ENCODE data around the gene FN1.

The FN1 gene

DNA sequence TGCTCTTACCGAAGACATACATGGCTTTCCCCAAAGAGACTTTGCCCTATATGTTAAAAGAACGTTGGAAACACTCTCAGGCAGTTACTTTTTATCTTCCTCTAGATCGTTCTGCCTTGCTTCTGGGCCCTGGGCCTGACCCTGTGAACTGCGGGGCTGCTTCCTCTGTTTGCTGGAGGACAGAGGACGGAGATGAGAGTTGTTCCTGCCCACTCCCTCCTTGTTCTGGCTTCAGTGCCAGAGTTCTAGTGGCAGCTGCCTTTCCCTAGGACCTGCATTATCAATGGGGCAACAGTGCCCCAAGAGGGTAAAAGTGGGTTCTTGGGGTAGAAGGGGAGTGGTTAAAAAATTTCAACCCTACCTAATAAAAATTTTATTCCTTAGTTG is 6.5 kb upstream of the FN1 start:
- H3K9ac ChIP-seq (ENCODE audit: low read depth in 1 of 2, low read length in 2 of 2): no peak overlapping the region
- no peak overlapping the region for H3K27ac ChIP-seq (ENCODE audit: low read depth in 2 of 2, low read length in 2 of 2)
- H3K4me3 ChIP-seq (ENCODE audit: low read length in 2 of 2): no peak overlapping the region
- H3K9me3 ChIP-seq (ENCODE audit: control insufficient read depth in 2 of 2, low read length in 2 of 2): no peaks in the 10 kb centered on the region
- no peaks in the 10 kb centered on the region for H3K36me3 ChIP-seq (ENCODE audit: control insufficient read depth in 2 of 2, insufficient read depth in 2 of 2, low read length in 2 of 2)
- H3K27me3 ChIP-seq (ENCODE audit: control insufficient read depth in 2 of 2, insufficient read depth in 2 of 2, low read length in 2 of 2): no peaks in the 10 kb centered on the region
- H3K4me1 ChIP-seq (ENCODE audit: control insufficient read depth in 2 of 2, insufficient read depth in 2 of 2, low read length in 2 of 2): no peaks in the 10 kb centered on the region

DNA sequence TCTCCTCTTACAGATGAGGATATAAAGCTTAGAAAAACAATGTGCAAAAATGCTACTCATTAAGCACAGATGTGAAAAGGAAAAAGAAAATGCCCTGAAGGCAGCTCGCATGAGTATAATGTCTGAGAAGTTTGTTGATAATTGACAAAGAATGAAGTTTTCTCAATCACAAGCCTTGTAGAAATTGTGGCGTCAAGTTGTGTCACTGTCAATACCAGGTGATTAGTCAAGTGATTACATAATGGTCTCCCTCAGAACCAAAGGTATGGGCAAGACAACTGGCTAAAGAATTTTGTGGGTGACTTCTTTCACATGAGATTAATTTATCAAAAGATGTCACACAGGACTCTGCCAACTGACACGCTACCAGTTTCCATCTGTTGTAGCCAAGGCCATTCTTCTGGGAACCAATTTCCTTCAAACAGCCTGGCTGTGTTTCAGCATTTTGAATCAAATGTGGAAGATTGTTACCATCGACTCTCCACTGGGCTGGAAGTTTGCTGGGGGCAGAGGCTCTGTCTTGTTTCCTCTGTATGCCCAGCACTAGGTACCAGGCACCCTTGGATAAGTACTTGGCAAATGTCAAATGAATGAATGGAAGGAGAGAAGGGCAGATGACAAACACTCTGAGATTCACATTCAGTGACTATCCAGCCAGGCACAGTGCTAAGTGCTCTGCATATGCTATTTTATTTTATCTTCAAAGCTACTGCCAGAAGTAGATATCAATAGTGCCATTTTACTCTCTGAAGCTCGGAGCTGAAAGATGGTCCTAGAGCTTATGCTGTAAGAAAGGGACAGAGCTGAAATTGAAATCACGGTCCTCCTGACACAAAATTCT is 5.9 kb upstream of the FN1 start:
- H3K9ac ChIP-seq (ENCODE audit: low read depth in 1 of 2, low read length in 2 of 2): no peak overlapping the region
- H3K4me3 ChIP-seq (ENCODE audit: low read length in 2 of 2): no peak overlapping the region
- no peaks in the 10 kb centered on the region for H3K36me3 ChIP-seq (ENCODE audit: control insufficient read depth in 2 of 2, insufficient read depth in 2 of 2, low read length in 2 of 2)
- H3K27ac ChIP-seq (ENCODE audit: low read depth in 2 of 2, low read length in 2 of 2): no peak overlapping the region
- no peaks in the 10 kb centered on the region for H3K9me3 ChIP-seq (ENCODE audit: control insufficient read depth in 2 of 2, low read length in 2 of 2)
- peaks cover 0 to 5% of the 10 kb centered on the region in 2 donors for H3K27me3 ChIP-seq (ENCODE audit: control insufficient read depth in 2 of 2, insufficient read depth in 2 of 2, low read length in 2 of 2)
- H3K4me1 ChIP-seq (ENCODE audit: control insufficient read depth in 2 of 2, insufficient read depth in 2 of 2, low read length in 2 of 2): no peaks in the 10 kb centered on the region

DNA sequence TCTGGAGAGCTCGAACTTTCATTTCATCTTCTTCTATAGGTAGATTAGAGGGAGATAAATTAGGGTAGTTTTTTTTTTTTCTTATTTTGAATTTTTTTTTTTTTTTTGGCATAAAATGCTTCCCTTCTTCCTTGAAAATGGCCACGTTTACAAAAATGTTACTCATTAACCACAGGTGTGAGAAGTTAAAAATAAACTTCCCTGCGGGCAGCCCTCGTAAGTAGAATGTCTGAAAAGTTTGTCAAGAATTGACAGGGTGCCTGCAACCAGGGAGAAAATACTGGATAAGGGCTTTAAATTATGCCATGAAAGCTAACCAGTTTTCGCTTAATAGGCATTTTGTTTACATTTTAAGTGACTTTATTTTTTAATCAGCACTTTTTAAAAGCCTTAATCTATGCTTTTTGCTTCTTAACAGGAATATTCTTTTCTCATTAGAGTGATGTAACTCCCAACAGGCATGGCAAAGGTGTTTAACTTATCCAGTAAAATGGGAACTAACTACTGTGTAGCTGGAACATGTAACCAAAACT is 4.2 kb upstream of the FN1 start:
- no peak overlapping the region for H3K9ac ChIP-seq (ENCODE audit: low read depth in 1 of 2, low read length in 2 of 2)
- no peaks in the 10 kb centered on the region for H3K9me3 ChIP-seq (ENCODE audit: control insufficient read depth in 2 of 2, low read length in 2 of 2)
- peaks cover 2 to 12% of the 10 kb centered on the region in 2 donors for H3K27me3 ChIP-seq (ENCODE audit: control insufficient read depth in 2 of 2, insufficient read depth in 2 of 2, low read length in 2 of 2)
- no peak overlapping the region for H3K4me3 ChIP-seq (ENCODE audit: low read length in 2 of 2)
- peaks cover 4 to 8% of the 10 kb centered on the region in 2 donors for H3K4me1 ChIP-seq (ENCODE audit: control insufficient read depth in 2 of 2, insufficient read depth in 2 of 2, low read length in 2 of 2)
- H3K36me3 ChIP-seq (ENCODE audit: control insufficient read depth in 2 of 2, insufficient read depth in 2 of 2, low read length in 2 of 2): no peaks in the 10 kb centered on the region
- no peak overlapping the region for H3K27ac ChIP-seq (ENCODE audit: low read depth in 2 of 2, low read length in 2 of 2)

- Histone ChIP-seq H3K27ac (ENCODE audit: low read depth in 2 of 2, low read length in 2 of 2) (no peak overlapping the region), H3K4me3 (ENCODE audit: low read length in 2 of 2) (no peak overlapping the region), H3K9me3 (ENCODE audit: control insufficient read depth in 2 of 2, low read length in 2 of 2) (no peaks in the 10 kb centered on the region), H3K9ac (ENCODE audit: low read depth in 1 of 2, low read length in 2 of 2) (no peak overlapping the region), H3K36me3 (ENCODE audit: control insufficient read depth in 2 of 2, insufficient read depth in 2 of 2, low read length in 2 of 2) (no peaks in the 10 kb centered on the region), H3K4me1 (ENCODE audit: control insufficient read depth in 2 of 2, insufficient read depth in 2 of 2, low read length in 2 of 2) (peaks cover 4 to 8% of the 10 kb centered on the region in 2 donors), H3K27me3 (ENCODE audit: control insufficient read depth in 2 of 2, insufficient read depth in 2 of 2, low read length in 2 of 2) (peaks cover 2 to 13% of the 10 kb centered on the region in 2 donors)
Observed at GRCh38 chr2:215439404-215439803, 3.5 kb upstream of the FN1 start.

DNA sequence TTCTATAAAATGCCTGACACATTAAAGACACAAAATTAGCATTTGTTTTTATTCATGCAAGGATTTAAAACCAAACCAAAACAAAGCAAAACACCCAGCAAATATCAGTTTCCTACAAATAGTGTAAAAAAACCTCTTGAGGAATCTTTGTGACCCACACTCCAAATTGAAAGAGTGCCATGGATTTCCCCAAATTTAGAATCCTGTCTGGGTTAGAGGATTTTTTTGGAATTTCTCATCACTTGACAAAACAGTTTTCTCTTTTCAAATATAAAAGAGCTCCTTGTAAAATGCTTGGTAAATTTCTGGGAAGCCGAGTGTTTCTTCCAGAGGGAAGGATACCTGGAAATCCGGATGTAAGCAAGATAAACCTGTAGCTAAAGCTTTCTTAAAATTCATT is 1.7 kb upstream of the FN1 start:
- peaks cover 2 to 13% of the 10 kb centered on the region in 2 donors for H3K27me3 ChIP-seq (ENCODE audit: control insufficient read depth in 2 of 2, insufficient read depth in 2 of 2, low read length in 2 of 2)
- H3K27ac ChIP-seq (ENCODE audit: low read depth in 2 of 2, low read length in 2 of 2): peak overlapping the region; percentile 68 to 79
- peak overlapping the region in 1 of 2 donors; percentile 76 for H3K4me3 ChIP-seq (ENCODE audit: low read length in 2 of 2)

DNA sequence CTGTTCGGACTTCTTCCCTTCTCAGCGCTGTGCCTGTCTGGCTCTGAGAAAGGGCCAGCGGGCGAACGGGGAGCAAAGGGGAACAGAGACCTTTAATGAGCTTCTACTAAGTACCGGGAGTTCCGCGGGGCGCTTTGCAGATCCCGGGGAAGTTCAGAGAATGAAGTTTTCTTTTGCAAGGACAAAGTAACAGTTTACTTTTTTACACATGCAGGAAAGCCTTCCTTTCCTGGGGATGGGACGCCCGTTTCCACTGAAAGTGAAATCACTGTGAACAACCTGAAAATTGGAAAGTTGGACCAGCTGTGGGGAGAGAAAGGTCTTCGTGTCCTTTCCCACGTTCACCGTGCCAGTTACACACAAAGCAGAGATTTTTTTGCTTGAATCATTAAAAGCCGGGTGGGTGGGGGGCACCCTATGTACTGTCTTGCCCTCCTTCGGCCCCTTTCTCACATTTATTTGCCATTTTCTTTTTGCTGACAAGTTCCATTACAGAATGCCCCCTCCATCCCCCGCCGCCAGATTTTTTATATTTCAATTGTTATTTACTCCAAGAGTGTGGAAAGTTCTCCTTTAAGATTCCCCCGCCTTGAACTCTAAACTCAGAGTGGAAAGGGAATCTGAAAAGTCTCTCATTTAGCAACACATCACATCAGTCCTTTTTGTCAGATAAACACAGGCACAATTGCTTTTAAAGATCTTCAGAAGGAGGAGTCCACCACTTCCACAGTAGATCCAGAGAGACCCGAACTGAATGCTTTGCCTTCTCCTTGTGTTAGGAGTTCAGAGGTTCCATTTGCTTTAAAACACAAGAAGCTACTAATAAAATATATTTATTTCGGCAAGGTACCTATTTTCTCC is 1.1 kb upstream of the FN1 start:
- peaks cover 2 to 13% of the 10 kb centered on the region in 2 donors for H3K27me3 ChIP-seq (ENCODE audit: control insufficient read depth in 2 of 2, insufficient read depth in 2 of 2, low read length in 2 of 2)
- peak overlapping the region; percentile 70 to 76 for H3K4me3 ChIP-seq (ENCODE audit: low read length in 2 of 2)
- H3K9me3 ChIP-seq (ENCODE audit: control insufficient read depth in 2 of 2, low read length in 2 of 2): no peaks in the 10 kb centered on the region
- H3K4me1 ChIP-seq (ENCODE audit: control insufficient read depth in 2 of 2, insufficient read depth in 2 of 2, low read length in 2 of 2): peaks cover 4 to 8% of the 10 kb centered on the region in 2 donors
- no peaks in the 10 kb centered on the region for H3K36me3 ChIP-seq (ENCODE audit: control insufficient read depth in 2 of 2, insufficient read depth in 2 of 2, low read length in 2 of 2)
- H3K9ac ChIP-seq (ENCODE audit: low read depth in 1 of 2, low read length in 2 of 2): peak overlapping the region; percentile 10 to 64
- H3K27ac ChIP-seq (ENCODE audit: low read depth in 2 of 2, low read length in 2 of 2): peak overlapping the region; percentile 68 to 79

More for the DNA sequence above, 1.7 kb upstream of the FN1 start:
- no peak overlapping the region for H3K9ac ChIP-seq (ENCODE audit: low read depth in 1 of 2, low read length in 2 of 2)
- H3K4me1 ChIP-seq (ENCODE audit: control insufficient read depth in 2 of 2, insufficient read depth in 2 of 2, low read length in 2 of 2): peaks cover 4 to 8% of the 10 kb centered on the region in 2 donors
- H3K36me3 ChIP-seq (ENCODE audit: control insufficient read depth in 2 of 2, insufficient read depth in 2 of 2, low read length in 2 of 2): no peaks in the 10 kb centered on the region
- H3K9me3 ChIP-seq (ENCODE audit: control insufficient read depth in 2 of 2, low read length in 2 of 2): no peaks in the 10 kb centered on the region

DNA sequence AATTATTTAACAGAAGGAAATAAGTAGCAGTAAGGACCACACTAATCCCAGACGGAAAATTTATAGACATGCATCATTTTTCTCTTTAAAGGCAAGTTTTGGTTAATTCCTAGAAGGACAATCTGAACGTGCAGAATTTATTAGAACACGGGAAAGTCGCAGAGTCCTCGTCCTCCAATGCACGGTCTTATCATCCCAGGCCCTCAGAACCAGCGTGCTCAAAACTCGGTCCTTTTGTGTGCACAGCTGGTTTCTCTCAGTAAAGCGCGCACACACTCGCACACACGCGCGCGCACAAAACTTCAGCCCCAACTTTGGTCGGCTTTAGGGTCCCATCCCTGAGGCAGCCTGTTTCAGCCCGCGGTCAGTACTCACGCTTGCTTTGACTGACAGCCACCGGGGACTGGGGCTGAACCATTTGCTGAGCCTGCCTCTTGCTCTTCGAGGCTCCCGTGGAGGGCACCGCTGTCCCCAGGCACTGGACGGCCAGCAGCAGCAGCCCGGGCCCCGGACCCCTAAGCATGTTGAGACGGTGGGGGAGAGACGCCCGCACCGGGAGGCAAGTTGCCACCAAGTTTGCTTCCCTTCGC is 493 bp downstream of the FN1 start:
- peak overlapping the region; percentile 69 to 70 for H3K4me3 ChIP-seq (ENCODE audit: low read length in 2 of 2)
- H3K9me3 ChIP-seq (ENCODE audit: control insufficient read depth in 2 of 2, low read length in 2 of 2): no peaks in the 10 kb centered on the region
- H3K9ac ChIP-seq (ENCODE audit: low read depth in 1 of 2, low read length in 2 of 2): peak overlapping the region; percentile 34 to 67
- peak overlapping the region; percentile 76 to 79 for H3K27ac ChIP-seq (ENCODE audit: low read depth in 2 of 2, low read length in 2 of 2)
- no peaks in the 10 kb centered on the region for H3K36me3 ChIP-seq (ENCODE audit: control insufficient read depth in 2 of 2, insufficient read depth in 2 of 2, low read length in 2 of 2)
- H3K4me1 ChIP-seq (ENCODE audit: control insufficient read depth in 2 of 2, insufficient read depth in 2 of 2, low read length in 2 of 2): peaks cover 4 to 8% of the 10 kb centered on the region in 2 donors
- peaks cover 2 to 13% of the 10 kb centered on the region in 2 donors for H3K27me3 ChIP-seq (ENCODE audit: control insufficient read depth in 2 of 2, insufficient read depth in 2 of 2, low read length in 2 of 2)

DNA sequence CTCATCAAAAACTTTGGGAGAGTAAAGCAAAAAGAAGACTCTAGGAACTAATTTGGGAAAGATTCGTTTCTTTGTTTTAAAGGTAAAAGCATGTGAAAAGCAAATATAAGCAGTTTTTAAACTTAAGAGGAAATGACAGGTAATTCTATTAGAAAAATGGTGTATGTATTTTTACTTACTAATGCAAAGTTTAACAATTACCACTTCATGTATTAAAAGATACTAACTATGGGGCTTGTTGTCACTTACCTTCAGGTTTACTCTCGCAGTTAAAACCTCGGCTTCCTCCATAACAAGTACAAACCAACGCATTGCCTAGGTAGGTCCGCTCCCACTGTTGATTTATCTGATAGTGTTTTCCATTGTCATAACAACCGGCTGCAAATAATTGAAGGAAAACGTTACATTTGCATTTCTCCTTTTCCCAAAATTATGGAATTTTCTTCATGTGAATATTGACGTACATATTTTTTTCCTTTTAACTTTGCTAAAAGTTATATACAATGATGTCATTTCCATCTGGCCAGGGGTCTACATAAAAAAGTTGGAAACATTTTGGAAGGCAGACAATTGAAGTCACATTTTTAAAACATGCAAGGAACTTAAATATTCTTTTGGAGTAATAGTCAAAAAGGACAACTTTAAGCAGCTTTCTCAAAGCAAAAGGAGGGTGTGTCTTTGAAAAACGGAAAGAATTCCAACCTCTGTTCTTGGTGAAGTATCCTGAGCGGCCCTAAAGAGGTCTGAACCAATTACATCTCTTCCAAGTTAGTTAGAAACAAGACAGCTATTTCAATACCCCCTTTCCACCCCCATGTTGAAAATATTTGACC is 1.2 kb downstream of the FN1 start:
- H3K36me3 ChIP-seq (ENCODE audit: control insufficient read depth in 2 of 2, insufficient read depth in 2 of 2, low read length in 2 of 2): no peaks in the 10 kb centered on the region
- H3K4me3 ChIP-seq (ENCODE audit: low read length in 2 of 2): peak overlapping the region; percentile 69 to 70
- H3K9me3 ChIP-seq (ENCODE audit: control insufficient read depth in 2 of 2, low read length in 2 of 2): no peaks in the 10 kb centered on the region
- H3K27ac ChIP-seq (ENCODE audit: low read depth in 2 of 2, low read length in 2 of 2): peak overlapping the region; percentile 12 to 79
- H3K4me1 ChIP-seq (ENCODE audit: control insufficient read depth in 2 of 2, insufficient read depth in 2 of 2, low read length in 2 of 2): peaks cover 4 to 8% of the 10 kb centered on the region in 2 donors
- H3K27me3 ChIP-seq (ENCODE audit: control insufficient read depth in 2 of 2, insufficient read depth in 2 of 2, low read length in 2 of 2): peaks cover 2 to 13% of the 10 kb centered on the region in 2 donors
- peak overlapping the region; percentile 12 to 34 for H3K9ac ChIP-seq (ENCODE audit: low read depth in 1 of 2, low read length in 2 of 2)
